Mesendoderm (in vitro differentiated cells): Measurements from ENCODE around the gene COX4I1.

ENCODE experiments used
- DNase-seq: peaks from one replicate; pipeline ENCODE4 v3.0.0; 2013
- H2AK5ac ChIP-seq: 2 replicates; pipeline ENCODE4 v1.6.1; 2013; ENCODE audit warnings: low read length, inconsistent platforms
- H2BK120ac ChIP-seq: 2 replicates; pipeline ENCODE4 v1.6.1; 2013; ENCODE audit warnings: low read depth, mild to moderate bottlenecking, low read length, moderate library complexity, mixed read lengths
- H2BK15ac ChIP-seq: replicated peaks from 2 replicates; pipeline ENCODE4 v1.6.1; 2013; ENCODE audit warnings: low read depth, mild to moderate bottlenecking, moderate library complexity
- H2BK5ac ChIP-seq: 2 replicates; pipeline ENCODE4 v1.6.1; 2013; ENCODE audit warnings: low read length, inconsistent platforms
- H3K18ac ChIP-seq: 2 replicates; pipeline ENCODE4 v1.6.1; 2013; ENCODE audit warnings: mild to moderate bottlenecking, low read length, mixed read lengths
- H3K23ac ChIP-seq: one replicate; pipeline ENCODE4 v1.6.1; 2013; ENCODE audit warnings: low read length
- H3K27ac ChIP-seq: 2 replicates; pipeline ENCODE4 v1.5.1; 2013; ENCODE audit warnings: low read depth, mild to moderate bottlenecking, inconsistent platforms, low read length, moderate library complexity
- H3K27me3 ChIP-seq: 2 replicates; pipeline ENCODE4 v1.6.1; 2013; ENCODE audit warnings: low read length, control low read depth, mild to moderate bottlenecking, inconsistent platforms; ENCODE audit not compliant: insufficient read depth, poor library complexity
- H3K36me3 ChIP-seq: 2 replicates; pipeline ENCODE4 v1.6.1; 2013; ENCODE audit warnings: low read length, inconsistent platforms; ENCODE audit not compliant: control insufficient read depth, insufficient read depth
- H3K4ac ChIP-seq: one replicate; pipeline ENCODE4 v1.6.1; 2013; ENCODE audit warnings: low read depth, mild to moderate bottlenecking, low read length, moderate library complexity
- H3K4me1 ChIP-seq: 2 replicates; pipeline ENCODE4 v1.6.1; 2013; ENCODE audit warnings: low read depth, low read length, inconsistent platforms; ENCODE audit not compliant: control insufficient read depth
- H3K4me2 ChIP-seq: 2 replicates; pipeline ENCODE4 v1.6.1; 2013; ENCODE audit warnings: low read length
- H3K4me3 ChIP-seq: 2 replicates; pipeline ENCODE4 v1.5.1; 2013; ENCODE audit warnings: mild to moderate bottlenecking, low read length
- H3K56ac ChIP-seq: one replicate; pipeline ENCODE4 v1.6.1; 2013; ENCODE audit warnings: low read length
- H3K79me1 ChIP-seq: 2 replicates; pipeline ENCODE4 v1.6.1; 2013; ENCODE audit warnings: low read length, inconsistent platforms
- H3K79me2 ChIP-seq: 2 replicates; pipeline ENCODE4 v1.6.1; 2013; ENCODE audit warnings: mild to moderate bottlenecking, low read length; ENCODE audit not compliant: control insufficient read depth, insufficient read depth
- H3K9ac ChIP-seq: 2 replicates; pipeline ENCODE4 v1.6.1; 2013; ENCODE audit warnings: low read length, inconsistent platforms
- H4K5ac ChIP-seq: one replicate; pipeline ENCODE4 v1.6.1; 2013; ENCODE audit warnings: low read length
- H4K8ac ChIP-seq: one replicate; pipeline ENCODE4 v1.6.1; 2013; ENCODE audit warnings: low read depth, mild to moderate bottlenecking, control low read depth, low read length, moderate library complexity
- WGBS: extraction: QIAGEN DNeasy Blood & Tissue Kit; methylation state at CpG from one replicate; pipeline ENCODE4 v1.1.7; 2013; ENCODE audit warnings: low lambda C conversion rate, missing lambda C conversion rate; ENCODE audit not compliant: insufficient coverage; ENCODE audit errors: extremely low coverage; 5-methylcytosine and 5-hydroxymethylcytosine counted together

Gene COX4I1

GRCh38 chr16:85828166-85828565 is 28.7 kb downstream of the COX4I1 start:
- WGBS: no CpG with 5 or more reads among the region's 9 CpGs
- Histone ChIP-seq H3K27me3 (no peaks in the 10 kb centered on the region), H3K79me2 (no peaks in the 10 kb centered on the region), H3K36me3 (no peaks in the 10 kb centered on the region), H3K4ac (no peak overlapping the region), H4K8ac (no peak overlapping the region), H3K79me1 (no peaks in the 10 kb centered on the region), H3K27ac (no peak overlapping the region), H3K23ac (no peak overlapping the region), H2AK5ac (no peak overlapping the region), H4K5ac (no peak overlapping the region), H3K56ac (no peak overlapping the region), H3K4me1 (no peaks in the 10 kb centered on the region), H3K18ac (no peak overlapping the region), H3K4me2 (no peak overlapping the region), H3K4me3 (no peak overlapping the region), H2BK5ac (no peak overlapping the region), H3K9ac (no peak overlapping the region), H2BK15ac (no peak overlapping the region), H2BK120ac (no peak overlapping the region)
- no peak for DNase-seq

- Histone ChIP-seq H2BK5ac (no peak overlapping the region), H3K9ac (no peak overlapping the region), H2AK5ac (no peak overlapping the region), H3K36me3 (no peaks in the 10 kb centered on the region), H4K8ac (no peak overlapping the region), H3K56ac (no peak overlapping the region), H3K4me2 (no peak overlapping the region), H3K4me3 (no peak overlapping the region), H3K27me3 (no peaks in the 10 kb centered on the region), H2BK15ac (no peak overlapping the region), H3K23ac (no peak overlapping the region), H3K79me1 (no peaks in the 10 kb centered on the region), H3K18ac (no peak overlapping the region), H3K4me1 (no peaks in the 10 kb centered on the region), H3K27ac (no peak overlapping the region), H3K79me2 (no peaks in the 10 kb centered on the region), H3K4ac (no peak overlapping the region), H4K5ac (no peak overlapping the region), H2BK120ac (no peak overlapping the region)
- WGBS: no CpG with 5 or more reads among the region's 15 CpGs
- DNase-seq: no peak
Measured at GRCh38 chr16:85829171-85829719, 29.8 kb downstream of the COX4I1 start.

DNA sequence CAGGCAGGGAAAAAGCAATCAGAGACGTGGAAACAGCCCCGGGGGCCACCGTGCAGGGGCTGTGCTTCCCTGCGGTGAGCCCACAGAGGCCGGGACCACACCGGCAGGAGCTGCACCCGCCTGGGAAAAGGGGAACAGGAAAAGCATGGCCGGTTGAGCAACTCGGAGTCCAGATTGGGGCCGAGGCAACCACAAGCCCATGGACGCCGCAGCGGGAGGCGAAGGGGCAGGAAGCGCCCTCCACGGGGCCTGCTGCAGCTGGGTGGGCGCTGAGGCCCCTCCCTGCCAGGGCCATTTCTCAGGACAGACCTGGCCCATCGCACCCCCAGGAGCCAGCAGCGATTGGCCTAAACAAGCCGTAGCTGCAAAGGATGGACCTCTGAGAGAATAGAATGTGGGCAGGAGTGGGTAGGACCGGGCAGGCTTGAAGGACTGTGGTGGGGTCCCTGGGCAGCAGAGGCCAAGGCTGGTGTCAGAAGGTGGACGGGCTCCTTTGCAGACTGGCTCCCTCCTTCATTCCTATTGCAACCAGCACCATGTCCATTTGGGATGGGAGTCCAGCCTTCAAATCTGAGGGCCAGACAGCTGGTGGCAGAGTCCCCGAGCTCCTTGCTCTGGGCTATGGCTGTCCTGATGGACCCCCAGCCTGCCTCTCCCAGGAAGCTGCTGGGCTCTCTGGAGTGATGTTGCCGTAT is 30.4 kb downstream of the COX4I1 start:
- DNase-seq: no peak
- Histone ChIP-seq H3K4ac (no peak overlapping the region), H2BK15ac (no peak overlapping the region), H2BK120ac (no peak overlapping the region), H4K5ac (no peak overlapping the region), H3K4me3 (no peak overlapping the region), H3K4me1 (no peaks in the 10 kb centered on the region), H3K4me2 (no peak overlapping the region), H3K79me1 (no peaks in the 10 kb centered on the region), H2AK5ac (no peak overlapping the region), H3K27ac (no peak overlapping the region), H2BK5ac (no peak overlapping the region), H3K23ac (no peak overlapping the region), H3K18ac (no peak overlapping the region), H4K8ac (no peak overlapping the region), H3K56ac (no peak overlapping the region), H3K36me3 (no peaks in the 10 kb centered on the region), H3K79me2 (no peaks in the 10 kb centered on the region), H3K9ac (no peak overlapping the region), H3K27me3 (no peaks in the 10 kb centered on the region)
- WGBS: no CpG with 5 or more reads among the region's 24 CpGs

DNA sequence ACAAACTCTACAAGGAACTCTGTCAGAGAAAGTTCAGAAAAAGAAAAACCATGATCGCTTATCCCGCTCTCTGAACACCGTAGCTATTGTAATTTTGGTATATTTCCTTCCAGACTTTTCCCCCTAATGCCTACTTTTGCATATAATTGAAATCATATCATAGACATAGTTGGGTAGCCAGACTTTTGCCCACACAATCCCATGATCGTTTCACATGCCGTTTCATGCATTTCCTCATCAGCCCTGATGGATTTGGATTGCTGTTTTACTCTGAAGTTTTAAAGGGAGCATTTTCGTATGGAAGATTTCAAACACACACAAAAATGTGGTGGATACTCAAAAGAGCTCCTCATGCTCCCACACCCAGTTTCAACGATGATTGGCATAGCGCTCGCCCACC is 31.3 kb downstream of the COX4I1 start:
- no peak overlapping the region for H3K4me2 ChIP-seq
- no peak overlapping the region for H3K18ac ChIP-seq
- no peak overlapping the region for H4K8ac ChIP-seq
- H2AK5ac ChIP-seq: no peak overlapping the region
- no peak overlapping the region for H3K56ac ChIP-seq
- no peaks in the 10 kb centered on the region for H3K27me3 ChIP-seq
- H3K27ac ChIP-seq: no peak overlapping the region
- H3K4ac ChIP-seq: no peak overlapping the region
- H3K36me3 ChIP-seq: no peaks in the 10 kb centered on the region
- H3K79me1 ChIP-seq: no peaks in the 10 kb centered on the region
- no peak overlapping the region for H2BK5ac ChIP-seq
- H2BK15ac ChIP-seq: no peak overlapping the region
- H3K79me2 ChIP-seq: no peaks in the 10 kb centered on the region
- no peak overlapping the region for H4K5ac ChIP-seq
- H3K4me3 ChIP-seq: no peak overlapping the region
- H3K4me1 ChIP-seq: no peaks in the 10 kb centered on the region
- H2BK120ac ChIP-seq: no peak overlapping the region
- H3K9ac ChIP-seq: no peak overlapping the region
- no CpG with 5 or more reads among the region's 9 CpGs for WGBS
- DNase-seq: no peak
- H3K23ac ChIP-seq: no peak overlapping the region

- Histone ChIP-seq H3K4ac (no peak overlapping the region), H3K18ac (no peak overlapping the region)
- DNase-seq: no peak
Measured at GRCh38 chr16:85832570-85833218, 33.2 kb downstream of the COX4I1 start.

More at GRCh38 chr16:85832570-85833218, 33.2 kb downstream of the COX4I1 start:
- Histone ChIP-seq H2AK5ac (no peak overlapping the region), H4K8ac (no peak overlapping the region), H3K79me2 (no peaks in the 10 kb centered on the region), H3K36me3 (no peaks in the 10 kb centered on the region), H2BK5ac (no peak overlapping the region), H3K4me3 (no peak overlapping the region), H4K5ac (no peak overlapping the region), H3K56ac (no peak overlapping the region), H3K23ac (no peak overlapping the region), H2BK120ac (no peak overlapping the region), H3K27me3 (no peaks in the 10 kb centered on the region), H3K4me1 (no peaks in the 10 kb centered on the region), H3K79me1 (no peaks in the 10 kb centered on the region), H3K9ac (no peak overlapping the region), H3K27ac (no peak overlapping the region), H3K4me2 (no peak overlapping the region), H2BK15ac (no peak overlapping the region)
- no CpG with 5 or more reads among the region's 21 CpGs for WGBS
